Measurements from ENCODE around the gene MYLK.

MYLK gene

DNA sequence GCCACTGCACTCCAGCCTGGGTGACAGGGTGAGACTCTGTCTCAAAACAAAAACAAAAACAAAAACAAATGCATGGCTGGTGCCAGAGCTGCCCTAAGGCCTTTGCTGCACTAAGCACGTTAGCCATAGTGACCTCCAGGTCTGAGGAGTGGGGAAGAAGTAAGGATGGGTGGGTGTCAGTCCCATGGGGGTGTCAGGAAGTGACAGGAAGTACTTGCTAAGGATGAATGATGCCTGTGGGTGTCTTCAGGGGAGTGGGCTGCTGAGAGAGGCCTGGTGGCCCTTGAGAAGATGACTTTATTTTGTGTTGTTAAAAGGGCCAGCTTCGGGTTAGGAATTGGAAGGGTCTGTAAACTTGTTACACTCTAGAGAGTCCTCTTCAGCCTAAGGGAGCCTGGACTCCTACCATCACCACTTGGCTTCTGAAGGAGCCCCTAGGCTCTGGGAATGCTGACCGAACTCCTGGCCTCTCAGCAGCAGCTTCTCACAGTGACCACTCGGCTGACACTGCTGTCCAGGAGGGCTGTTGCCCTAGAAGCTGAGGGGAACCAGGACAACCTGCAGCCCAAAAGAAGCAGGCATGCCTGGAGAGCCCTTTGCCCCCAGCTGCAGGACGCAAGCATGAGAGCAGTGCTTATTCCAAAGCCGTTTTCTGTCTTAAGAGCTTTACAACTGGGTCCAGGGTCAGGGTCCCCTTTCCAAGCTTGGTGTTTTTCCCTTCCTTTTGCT lies 116.4 kb downstream of the MYLK start:
- Histone ChIP-seq H3K4me1 (ENCODE audit: insufficient read depth, low read length) (peaks cover 9% of the 10 kb centered on the region), H3K36me3 (ENCODE audit: insufficient read depth, low read length) (no peaks in the 10 kb centered on the region), H3K4me3 (ENCODE audit: low read length) (no peak overlapping the region), H3K27me3 (ENCODE audit: insufficient read depth, low read length) (no peaks in the 10 kb centered on the region), H3K9me3 (ENCODE audit: low read length) (no peaks in the 10 kb centered on the region), H2AFZ (ENCODE audit: low read depth, low read length) (no peak overlapping the region)

GRCh38 chr3:123767009-123767372 lies 117.1 kb downstream of the MYLK start:
- H3K4me3 ChIP-seq (ENCODE audit: low read length): no peak overlapping the region
- H3K36me3 ChIP-seq (ENCODE audit: insufficient read depth, low read length): no peaks in the 10 kb centered on the region
- H2AFZ ChIP-seq (ENCODE audit: low read depth, low read length): no peak overlapping the region
- no peaks in the 10 kb centered on the region for H3K9me3 ChIP-seq (ENCODE audit: low read length)
- H3K4me1 ChIP-seq (ENCODE audit: insufficient read depth, low read length): peaks cover 9% of the 10 kb centered on the region
- no peaks in the 10 kb centered on the region for H3K27me3 ChIP-seq (ENCODE audit: insufficient read depth, low read length)

GRCh38 chr3:123766193-123767008 lies 117.7 kb downstream of the MYLK start:
- H2AFZ ChIP-seq (ENCODE audit: low read depth, low read length): no peak overlapping the region
- no peaks in the 10 kb centered on the region for H3K36me3 ChIP-seq (ENCODE audit: insufficient read depth, low read length)
- peaks cover 9% of the 10 kb centered on the region for H3K4me1 ChIP-seq (ENCODE audit: insufficient read depth, low read length)
- H3K9me3 ChIP-seq (ENCODE audit: low read length): no peaks in the 10 kb centered on the region
- no peaks in the 10 kb centered on the region for H3K27me3 ChIP-seq (ENCODE audit: insufficient read depth, low read length)
- H3K4me3 ChIP-seq (ENCODE audit: low read length): no peak overlapping the region

GRCh38 chr3:123765475-123766128 lies 118.5 kb downstream of the MYLK start:
- Histone ChIP-seq H3K4me3 (ENCODE audit: low read length) (no peak overlapping the region), H2AFZ (ENCODE audit: low read depth, low read length) (no peak overlapping the region), H3K36me3 (ENCODE audit: insufficient read depth, low read length) (no peaks in the 10 kb centered on the region), H3K27me3 (ENCODE audit: insufficient read depth, low read length) (no peaks in the 10 kb centered on the region), H3K4me1 (ENCODE audit: insufficient read depth, low read length) (peaks cover 9% of the 10 kb centered on the region), H3K9me3 (ENCODE audit: low read length) (no peaks in the 10 kb centered on the region)

DNA sequence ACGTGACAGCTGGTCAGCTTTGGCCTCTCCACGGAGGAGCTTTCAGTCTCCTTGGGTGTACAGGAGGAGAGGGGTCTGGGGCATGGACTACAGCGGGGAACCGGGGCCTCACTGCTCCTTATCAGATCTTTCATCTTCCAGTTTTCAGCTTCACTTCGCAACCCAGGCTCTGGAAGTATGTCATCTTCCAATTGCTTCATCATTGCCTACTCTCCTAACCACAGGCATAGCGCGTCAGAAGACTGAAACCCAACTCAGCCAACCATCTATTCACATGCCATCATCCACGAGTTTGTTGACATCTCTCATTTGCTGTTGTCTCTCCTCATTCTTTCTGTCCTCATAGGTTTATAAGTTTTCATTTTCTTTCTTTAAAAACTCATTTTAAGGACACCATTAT lies 119.5 kb downstream of the MYLK start:
- Histone ChIP-seq H3K4me1 (ENCODE audit: insufficient read depth, low read length) (peaks cover 9% of the 10 kb centered on the region), H3K9me3 (ENCODE audit: low read length) (no peaks in the 10 kb centered on the region), H3K36me3 (ENCODE audit: insufficient read depth, low read length) (no peaks in the 10 kb centered on the region), H3K27me3 (ENCODE audit: insufficient read depth, low read length) (no peaks in the 10 kb centered on the region), H2AFZ (ENCODE audit: low read depth, low read length) (no peak overlapping the region), H3K4me3 (ENCODE audit: low read length) (no peak overlapping the region)

DNA sequence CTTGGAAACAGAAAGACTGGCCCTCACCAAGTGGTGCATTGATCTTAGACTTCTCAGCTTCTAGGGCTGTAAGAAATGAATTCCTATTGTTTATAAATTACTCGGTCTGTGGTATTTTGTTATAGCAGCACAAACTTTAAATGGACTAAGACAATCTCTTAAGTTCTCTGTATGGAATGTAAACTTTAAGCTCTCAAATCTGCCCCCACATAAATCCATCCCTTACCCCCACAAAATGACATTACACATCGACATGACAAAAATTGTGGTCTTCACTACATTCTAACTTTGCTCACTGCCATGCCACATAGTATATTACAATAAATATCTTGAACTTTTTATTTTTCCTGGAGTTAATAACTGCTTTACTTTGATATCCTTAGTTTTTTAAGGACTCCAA lies 121.3 kb downstream of the MYLK start:
- no peak overlapping the region for H2AFZ ChIP-seq (ENCODE audit: low read depth, low read length)
- no peaks in the 10 kb centered on the region for H3K9me3 ChIP-seq (ENCODE audit: low read length)
- no peak overlapping the region for H3K4me3 ChIP-seq (ENCODE audit: low read length)
- H3K4me1 ChIP-seq (ENCODE audit: insufficient read depth, low read length): peaks cover 17% of the 10 kb centered on the region
- no peaks in the 10 kb centered on the region for H3K27me3 ChIP-seq (ENCODE audit: insufficient read depth, low read length)
- no peaks in the 10 kb centered on the region for H3K36me3 ChIP-seq (ENCODE audit: insufficient read depth, low read length)

DNA sequence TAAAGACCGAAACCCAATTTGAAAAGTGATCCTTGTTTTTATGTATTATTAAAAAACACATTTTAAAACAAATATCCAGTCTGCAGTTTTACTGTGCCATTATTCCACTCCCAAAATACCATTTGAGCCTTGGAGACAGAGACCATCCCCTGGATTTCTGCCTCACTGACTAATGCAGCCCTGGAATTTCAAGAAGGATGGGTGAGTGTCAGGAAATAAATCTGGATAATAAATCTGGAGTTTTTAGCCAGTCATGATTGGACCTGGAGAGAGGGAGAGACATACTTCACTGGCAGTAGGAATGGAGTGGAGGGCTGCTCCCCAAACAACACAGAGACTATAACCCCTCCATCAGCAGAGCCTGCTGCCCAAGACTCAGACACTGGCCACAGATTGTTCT lies 123.3 kb downstream of the MYLK start:
- H3K4me1 ChIP-seq (ENCODE audit: insufficient read depth, low read length): peaks cover 13% of the 10 kb centered on the region
- no peaks in the 10 kb centered on the region for H3K9me3 ChIP-seq (ENCODE audit: low read length)
- no peaks in the 10 kb centered on the region for H3K36me3 ChIP-seq (ENCODE audit: insufficient read depth, low read length)
- H2AFZ ChIP-seq (ENCODE audit: low read depth, low read length): no peak overlapping the region
- H3K27me3 ChIP-seq (ENCODE audit: insufficient read depth, low read length): no peaks in the 10 kb centered on the region
- H3K4me3 ChIP-seq (ENCODE audit: low read length): no peak overlapping the region

DNA sequence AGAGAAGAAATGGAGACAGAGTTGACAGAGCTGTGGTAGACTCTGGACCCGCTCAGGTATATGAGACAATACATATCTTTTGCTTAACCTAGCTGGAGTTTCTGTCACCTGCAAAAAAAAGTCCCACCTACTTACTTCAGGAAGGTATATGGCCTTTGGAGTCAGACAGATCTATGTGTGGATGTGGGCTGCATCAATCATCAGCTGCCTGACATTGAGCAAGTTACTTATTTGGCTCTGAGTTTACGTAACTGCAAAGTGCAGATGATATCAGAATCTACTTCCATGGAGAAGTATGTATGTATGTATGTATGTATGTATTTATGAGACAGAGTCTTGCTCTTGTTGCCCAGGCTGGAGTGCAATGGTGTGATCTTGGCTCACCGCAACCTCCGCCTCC lies 124.3 kb downstream of the MYLK start:
- H3K9me3 ChIP-seq (ENCODE audit: low read length): no peaks in the 10 kb centered on the region
- H3K4me1 ChIP-seq (ENCODE audit: insufficient read depth, low read length): peaks cover 13% of the 10 kb centered on the region
- H3K4me3 ChIP-seq (ENCODE audit: low read length): no peak overlapping the region

DNA sequence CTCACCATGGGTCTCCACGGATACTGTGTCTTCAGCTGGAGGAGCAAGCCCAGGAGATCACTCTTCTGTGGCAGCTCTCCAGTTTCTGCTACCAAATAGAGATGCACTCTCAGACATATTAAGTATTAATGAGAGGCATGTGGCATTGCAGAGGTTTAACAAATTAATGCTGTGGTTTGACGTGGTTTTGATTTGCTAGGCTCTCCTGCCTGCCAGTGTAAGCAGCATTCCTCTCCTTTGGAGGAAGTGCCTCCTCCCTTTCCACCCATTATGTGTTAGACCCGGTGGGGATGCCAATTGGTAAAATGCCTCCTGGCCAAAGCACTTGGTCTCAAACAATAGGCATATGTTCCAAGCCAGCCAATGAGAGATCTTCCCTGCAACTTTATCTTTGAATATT lies 124.8 kb downstream of the MYLK start:
- no peaks in the 10 kb centered on the region for H3K36me3 ChIP-seq (ENCODE audit: insufficient read depth, low read length)
- no peaks in the 10 kb centered on the region for H3K27me3 ChIP-seq (ENCODE audit: insufficient read depth, low read length)
- H3K4me1 ChIP-seq (ENCODE audit: insufficient read depth, low read length): peaks cover 13% of the 10 kb centered on the region
- H2AFZ ChIP-seq (ENCODE audit: low read depth, low read length): no peak overlapping the region
- H3K9me3 ChIP-seq (ENCODE audit: low read length): no peaks in the 10 kb centered on the region
- no peak overlapping the region for H3K4me3 ChIP-seq (ENCODE audit: low read length)

More for the DNA sequence above, 124.3 kb downstream of the MYLK start:
- H3K36me3 ChIP-seq (ENCODE audit: insufficient read depth, low read length): no peaks in the 10 kb centered on the region
- H3K27me3 ChIP-seq (ENCODE audit: insufficient read depth, low read length): no peaks in the 10 kb centered on the region
- no peak overlapping the region for H2AFZ ChIP-seq (ENCODE audit: low read depth, low read length)

GRCh38 chr3:123758081-123758564 lies 126.0 kb downstream of the MYLK start:
- no peak overlapping the region for H2AFZ ChIP-seq (ENCODE audit: low read depth, low read length)
- no peaks in the 10 kb centered on the region for H3K27me3 ChIP-seq (ENCODE audit: insufficient read depth, low read length)
- peaks cover 13% of the 10 kb centered on the region for H3K4me1 ChIP-seq (ENCODE audit: insufficient read depth, low read length)
- no peaks in the 10 kb centered on the region for H3K9me3 ChIP-seq (ENCODE audit: low read length)
- H3K36me3 ChIP-seq (ENCODE audit: insufficient read depth, low read length): no peaks in the 10 kb centered on the region
- no peak overlapping the region for H3K4me3 ChIP-seq (ENCODE audit: low read length)

- peaks cover 13% of the 10 kb centered on the region for H3K4me1 ChIP-seq (ENCODE audit: insufficient read depth, low read length)
- H2AFZ ChIP-seq (ENCODE audit: low read depth, low read length): no peak overlapping the region
- no peaks in the 10 kb centered on the region for H3K9me3 ChIP-seq (ENCODE audit: low read length)
- no peaks in the 10 kb centered on the region for H3K36me3 ChIP-seq (ENCODE audit: insufficient read depth, low read length)
- H3K4me3 ChIP-seq (ENCODE audit: low read length): no peak overlapping the region
- no peaks in the 10 kb centered on the region for H3K27me3 ChIP-seq (ENCODE audit: insufficient read depth, low read length)
Observed at GRCh38 chr3:123757281-123757940, 126.7 kb downstream of the MYLK start.

GRCh38 chr3:123755501-123755900 lies 128.6 kb downstream of the MYLK start:
- H3K4me3 ChIP-seq (ENCODE audit: low read length): no peak overlapping the region
- no peaks in the 10 kb centered on the region for H3K9me3 ChIP-seq (ENCODE audit: low read length)
- H3K36me3 ChIP-seq (ENCODE audit: insufficient read depth, low read length): no peaks in the 10 kb centered on the region
- H3K27me3 ChIP-seq (ENCODE audit: insufficient read depth, low read length): no peaks in the 10 kb centered on the region
- H2AFZ ChIP-seq (ENCODE audit: low read depth, low read length): no peak overlapping the region
- H3K4me1 ChIP-seq (ENCODE audit: insufficient read depth, low read length): peaks cover 13% of the 10 kb centered on the region

DNA sequence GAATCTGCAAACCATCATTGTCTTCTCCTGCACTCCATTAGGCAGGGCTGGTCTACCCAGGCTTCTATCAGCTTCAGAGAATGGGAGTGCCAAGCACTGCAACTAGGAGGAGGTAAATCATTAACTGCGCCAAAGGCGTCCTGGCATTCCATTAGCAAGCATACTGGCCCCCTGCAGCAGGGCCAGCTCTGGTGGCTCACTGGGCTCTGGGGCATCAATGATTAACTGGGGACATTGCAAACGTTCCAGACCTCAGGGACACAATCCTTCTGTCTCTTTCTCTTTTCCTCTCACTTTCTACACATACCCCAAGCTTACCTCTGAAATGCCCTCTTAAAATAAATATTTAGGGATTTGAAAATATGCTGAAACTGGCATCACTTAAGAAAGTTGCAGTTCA lies 129.0 kb downstream of the MYLK start:
- Histone ChIP-seq H3K9me3 (ENCODE audit: low read length) (no peaks in the 10 kb centered on the region), H3K4me3 (ENCODE audit: low read length) (no peak overlapping the region), H3K36me3 (ENCODE audit: insufficient read depth, low read length) (no peaks in the 10 kb centered on the region), H2AFZ (ENCODE audit: low read depth, low read length) (no peak overlapping the region), H3K4me1 (ENCODE audit: insufficient read depth, low read length) (peaks cover 13% of the 10 kb centered on the region), H3K27me3 (ENCODE audit: insufficient read depth, low read length) (no peaks in the 10 kb centered on the region)

Measured in neuron (in vitro differentiated cells).